Mononuclear cell (primary cell): Measurements from ENCODE around the gene TRIP11. TPM values are rescaled to one million over a fixed set of nuclear protein-coding genes. Genes with fewer than 3 reads are reported as not detected.

ENCODE experiments used
- H3K27me3 ChIP-seq: 2 replicates; pipeline ENCODE4 v1.6.0; 2011; ENCODE audit warnings: low read length, control low read depth; ENCODE audit not compliant: insufficient read depth
- H3K4me1 ChIP-seq: 2 replicates; pipeline ENCODE4 v1.5.1; 2011; ENCODE audit warnings: mild to moderate bottlenecking, low read length, control low read depth; ENCODE audit not compliant: insufficient read depth
- H3K4me3 ChIP-seq: 2 replicates; pipeline ENCODE4 v1.5.1; 2011; ENCODE audit warnings: mild to moderate bottlenecking, low read length, moderate library complexity
- H3K9me3 ChIP-seq: 2 replicates; pipeline ENCODE4 v1.5.1; 2011; ENCODE audit warnings: low read depth, mild to moderate bottlenecking, control low read depth, low read length
- total RNA-seq: library from RNA; depleted of rRNA; stranded (reverse); fragments of >200 nt; gene quantifications from one replicate; pipeline ENCODE4 v1.2.3, GENCODE V29; 2012

TRIP11 gene
- total RNA-seq, 1 donor = 11.5 TPM

DNA sequence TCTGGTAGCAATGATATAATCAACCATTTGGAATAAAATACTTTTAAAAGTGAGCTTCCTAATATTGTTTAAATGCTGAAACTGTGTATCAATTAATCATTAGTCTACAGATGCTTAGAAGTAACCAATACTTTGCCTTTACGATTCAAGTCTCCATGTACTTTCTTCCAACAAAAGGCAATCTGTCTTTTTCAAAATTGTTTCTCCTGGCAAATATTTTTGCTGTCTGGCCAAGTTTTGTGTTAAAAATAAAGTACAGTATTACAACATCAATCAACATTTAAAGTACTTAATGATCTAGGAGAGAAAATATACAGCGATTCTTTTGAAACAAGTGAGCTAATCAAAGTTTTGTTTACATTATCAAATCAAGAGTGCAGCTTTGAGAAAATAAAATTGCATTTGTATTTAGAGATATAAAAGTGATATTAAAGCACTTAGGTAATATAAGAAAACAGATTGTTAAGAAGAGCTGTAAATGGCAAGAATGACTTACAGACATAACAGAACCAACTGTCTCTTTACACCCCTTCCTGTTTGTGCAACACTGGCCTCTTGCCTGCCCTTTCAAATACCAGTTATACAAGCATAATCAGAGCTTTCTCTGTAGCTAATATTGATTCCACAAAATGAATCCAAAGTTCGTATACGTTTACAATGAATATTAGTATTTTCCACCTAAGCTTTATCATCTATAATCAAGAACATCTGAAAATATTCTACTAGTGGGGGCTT, 54.2 kb downstream of the TRIP11 start:
- Histone ChIP-seq H3K27me3 (no peaks in the 10 kb centered on the region), H3K4me3 (no peak overlapping the region), H3K9me3 (no peaks in the 10 kb centered on the region), H3K4me1 (no peaks in the 10 kb centered on the region)

- Histone ChIP-seq H3K4me3 (no peak overlapping the region), H3K4me1 (no peaks in the 10 kb centered on the region), H3K27me3 (no peaks in the 10 kb centered on the region), H3K9me3 (no peaks in the 10 kb centered on the region)
Measured at GRCh38 chr14:91985008-91985407, 54.9 kb downstream of the TRIP11 start.

DNA sequence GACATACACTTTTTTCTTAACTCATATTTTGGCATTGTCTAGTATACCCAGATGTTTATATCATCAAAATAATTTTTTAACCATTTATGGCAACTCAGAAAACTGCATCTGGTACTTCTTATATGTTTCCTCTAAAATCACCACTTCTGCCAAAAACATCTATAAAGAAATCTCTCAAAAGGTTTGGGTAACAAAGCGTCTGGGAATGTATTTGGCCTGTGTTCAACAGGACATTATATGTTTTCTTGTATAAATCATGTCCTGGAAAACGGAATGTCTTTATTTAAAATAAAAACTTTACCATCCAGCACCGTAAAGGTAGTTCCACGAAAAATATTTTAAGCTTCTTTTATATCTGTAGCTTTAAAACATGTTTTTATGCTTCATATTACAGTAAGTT, 56.3 kb downstream of the TRIP11 start:
- no peaks in the 10 kb centered on the region for H3K27me3 ChIP-seq
- no peak overlapping the region for H3K4me3 ChIP-seq
- H3K4me1 ChIP-seq = no peaks in the 10 kb centered on the region
- no peaks in the 10 kb centered on the region for H3K9me3 ChIP-seq

DNA sequence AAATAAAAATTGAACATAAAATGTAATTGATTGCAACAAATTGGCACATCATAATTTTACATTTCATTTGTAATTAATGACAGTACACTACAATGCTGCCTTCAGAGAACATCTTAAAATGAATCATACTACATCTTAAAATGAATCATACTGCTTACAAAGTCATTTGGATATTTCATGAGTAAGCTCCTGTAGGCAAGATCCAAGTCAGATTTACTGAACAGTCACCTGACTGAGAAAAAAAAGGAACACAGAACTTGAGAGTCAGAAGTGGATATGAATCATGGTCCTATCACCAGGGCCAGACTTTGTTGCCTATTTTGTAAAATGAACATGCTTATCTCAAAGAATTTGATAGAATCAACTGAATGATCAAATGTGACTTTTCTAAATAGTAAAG, 59.7 kb downstream of the TRIP11 start:
- no peaks in the 10 kb centered on the region for H3K9me3 ChIP-seq
- H3K4me1 ChIP-seq = no peaks in the 10 kb centered on the region
- H3K4me3 ChIP-seq = no peak overlapping the region
- no peaks in the 10 kb centered on the region for H3K27me3 ChIP-seq

DNA sequence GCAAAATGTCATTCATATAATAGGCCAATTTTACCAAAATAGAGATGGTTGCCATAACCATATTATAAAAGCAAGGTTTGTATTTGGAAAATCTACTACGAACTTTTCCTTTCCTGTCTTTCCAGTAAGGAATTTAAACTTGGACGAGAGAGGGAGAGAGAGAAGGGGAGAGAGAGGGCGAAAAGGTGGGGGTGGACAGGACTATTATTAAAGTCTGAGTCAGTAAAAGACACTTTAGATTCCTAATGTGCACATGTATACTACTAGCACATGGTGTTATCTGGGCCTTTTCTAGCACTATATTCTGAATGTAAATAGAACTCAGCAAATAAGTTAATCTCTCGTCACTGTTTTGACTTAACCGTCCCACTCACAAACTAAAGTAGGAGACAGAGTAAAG, 62.0 kb downstream of the TRIP11 start:
- Histone ChIP-seq H3K27me3 (no peaks in the 10 kb centered on the region), H3K4me1 (no peaks in the 10 kb centered on the region), H3K9me3 (no peaks in the 10 kb centered on the region), H3K4me3 (no peak overlapping the region)

- H3K27me3 ChIP-seq = no peaks in the 10 kb centered on the region
- H3K4me1 ChIP-seq = no peaks in the 10 kb centered on the region
- no peaks in the 10 kb centered on the region for H3K9me3 ChIP-seq
- no peak overlapping the region for H3K4me3 ChIP-seq
Measured at GRCh38 chr14:91975763-91976162, 64.1 kb downstream of the TRIP11 start.

- Histone ChIP-seq H3K4me3 (no peak overlapping the region), H3K27me3 (no peaks in the 10 kb centered on the region), H3K9me3 (no peaks in the 10 kb centered on the region), H3K4me1 (peaks cover 3% of the 10 kb centered on the region)
Measured at GRCh38 chr14:91971188-91971778, 68.6 kb downstream of the TRIP11 start.

GRCh38 chr14:91968280-91968679, 71.6 kb downstream of the TRIP11 start:
- peaks cover 3% of the 10 kb centered on the region for H3K4me1 ChIP-seq
- H3K4me3 ChIP-seq = no peak overlapping the region
- H3K9me3 ChIP-seq = no peaks in the 10 kb centered on the region
- no peaks in the 10 kb centered on the region for H3K27me3 ChIP-seq

DNA sequence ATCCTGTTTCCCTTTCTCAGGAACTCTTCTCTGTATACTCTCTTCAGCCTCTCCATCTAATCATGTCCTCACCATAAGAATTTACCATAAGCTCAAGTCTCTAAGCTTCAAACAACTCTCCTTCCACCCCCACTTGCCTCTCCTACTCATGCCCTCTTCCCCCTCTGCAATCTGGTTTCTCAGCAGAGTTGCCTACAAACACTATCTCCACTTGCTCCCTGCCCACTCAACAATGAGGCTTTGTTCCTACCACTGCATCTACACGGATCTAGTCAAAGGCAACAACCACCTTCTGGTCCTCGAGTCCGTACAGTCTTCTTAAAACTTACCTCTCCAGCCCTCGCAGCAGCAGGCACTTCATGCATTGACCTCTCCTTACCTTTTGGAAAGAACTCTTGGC, 75.1 kb downstream of the TRIP11 start:
- Histone ChIP-seq H3K9me3 (no peaks in the 10 kb centered on the region), H3K4me3 (no peak overlapping the region), H3K4me1 (peaks cover 3% of the 10 kb centered on the region), H3K27me3 (no peaks in the 10 kb centered on the region)

- H3K9me3 ChIP-seq = no peaks in the 10 kb centered on the region
- no peaks in the 10 kb centered on the region for H3K27me3 ChIP-seq
- no peak overlapping the region for H3K4me3 ChIP-seq
- H3K4me1 ChIP-seq = peaks cover 3% of the 10 kb centered on the region
Measured at GRCh38 chr14:91964011-91964410, 75.8 kb downstream of the TRIP11 start.

GRCh38 chr14:91963465-91963864, 76.4 kb downstream of the TRIP11 start:
- Histone ChIP-seq H3K4me3 (no peak overlapping the region), H3K27me3 (no peaks in the 10 kb centered on the region), H3K4me1 (no peaks in the 10 kb centered on the region), H3K9me3 (no peaks in the 10 kb centered on the region)

DNA sequence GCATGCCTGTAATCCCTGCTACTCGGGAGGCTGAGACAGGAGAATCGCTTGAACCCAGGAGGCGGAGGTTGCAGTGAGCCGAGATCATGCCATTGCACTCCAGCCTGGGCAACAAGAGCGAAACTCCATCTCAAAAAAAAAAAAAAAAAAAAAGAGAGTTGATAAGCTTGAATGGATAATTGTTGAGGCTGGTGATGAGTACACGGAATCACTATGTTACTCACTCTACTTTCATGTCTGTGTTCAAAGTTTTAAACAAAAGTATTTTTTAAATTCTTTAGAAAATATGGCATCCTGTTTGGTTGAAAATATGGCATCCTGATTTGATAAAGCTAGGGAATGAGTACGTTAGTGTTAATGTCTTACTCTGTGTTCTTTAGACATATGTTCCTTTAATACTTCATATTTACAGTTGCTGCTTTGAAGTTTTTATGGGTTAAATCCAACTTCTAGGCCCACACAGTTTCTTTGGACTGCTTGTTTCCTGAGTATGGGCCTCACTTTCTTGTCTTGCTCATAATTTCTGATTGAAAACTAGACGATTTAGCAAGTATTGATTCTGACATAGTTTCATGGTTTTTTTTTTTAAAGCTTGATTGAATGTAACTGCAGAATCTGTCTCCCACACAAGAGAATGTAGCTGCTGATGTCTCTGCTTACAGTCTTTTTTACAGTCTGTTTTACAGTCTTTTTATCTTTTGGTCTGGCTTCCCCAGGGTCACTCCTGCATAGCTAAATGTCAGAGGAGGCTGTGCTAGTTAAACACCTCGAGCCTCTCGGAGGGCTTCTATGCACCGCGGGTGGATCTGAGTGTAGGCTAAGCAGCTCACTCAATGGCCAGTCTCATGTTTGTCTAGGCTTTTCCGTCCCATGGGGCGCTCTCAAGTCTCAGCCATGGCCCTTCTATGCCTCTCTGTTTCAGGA, 78.3 kb downstream of the TRIP11 start:
- Histone ChIP-seq H3K4me3 (no peak overlapping the region), H3K27me3 (no peaks in the 10 kb centered on the region), H3K4me1 (no peaks in the 10 kb centered on the region), H3K9me3 (no peaks in the 10 kb centered on the region)

DNA sequence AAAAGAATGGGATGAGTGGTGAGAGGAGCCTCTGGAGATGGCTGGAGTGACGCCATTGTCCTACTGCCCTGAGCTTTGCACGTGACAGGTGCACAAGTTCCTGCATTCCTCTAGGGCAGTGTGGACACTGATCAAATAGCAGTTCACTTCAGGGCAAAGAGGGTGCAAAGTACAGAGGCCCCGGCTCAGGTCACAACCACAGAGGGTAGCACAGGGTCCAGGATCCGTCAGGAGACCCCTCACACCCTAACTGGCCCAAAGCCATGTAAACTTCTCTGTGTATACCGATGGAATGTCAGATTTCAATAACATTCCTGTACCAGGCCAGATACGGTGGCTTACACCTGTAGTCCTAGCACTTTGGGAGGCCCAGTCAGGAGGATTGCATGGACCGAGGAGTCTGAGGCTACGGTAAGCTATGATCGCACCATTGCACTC, 82.0 kb downstream of the TRIP11 start:
- H3K27me3 ChIP-seq = no peaks in the 10 kb centered on the region
- no peaks in the 10 kb centered on the region for H3K9me3 ChIP-seq
- no peak overlapping the region for H3K4me3 ChIP-seq
- H3K4me1 ChIP-seq = no peaks in the 10 kb centered on the region

- Histone ChIP-seq H3K4me3 (no peak overlapping the region), H3K4me1 (no peaks in the 10 kb centered on the region), H3K9me3 (no peaks in the 10 kb centered on the region), H3K27me3 (no peaks in the 10 kb centered on the region)
Measured at GRCh38 chr14:91956616-91957015, 83.2 kb downstream of the TRIP11 start.

DNA sequence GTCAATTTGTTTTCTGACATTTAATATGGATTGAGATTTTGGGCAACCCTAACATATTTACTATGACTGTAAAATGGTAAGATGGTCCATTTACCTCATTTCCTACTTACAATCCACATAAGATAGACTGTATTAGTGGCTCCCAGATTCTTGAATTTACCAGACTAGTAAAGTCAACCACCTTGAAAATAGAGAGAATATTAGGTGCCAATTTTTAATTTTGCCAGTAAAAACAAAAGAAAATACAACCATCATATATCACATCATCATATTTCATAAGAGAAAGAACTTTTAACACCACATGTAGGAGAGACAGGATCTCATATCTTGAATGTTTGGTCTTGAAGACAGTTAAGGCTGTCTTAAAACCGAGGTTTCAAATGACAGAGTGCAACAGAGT, 84.7 kb downstream of the TRIP11 start:
- Histone ChIP-seq H3K27me3 (no peaks in the 10 kb centered on the region), H3K9me3 (no peaks in the 10 kb centered on the region), H3K4me1 (no peaks in the 10 kb centered on the region), H3K4me3 (no peak overlapping the region)
